Measurements from ENCODE around the gene HSD17B1.
"Not testable (repeated sequence)": the region's sequence is repeated elsewhere in the genome, so short reads cannot be mapped to it uniquely, and the experiment has no call there.

HSD17B1 gene, protein sequence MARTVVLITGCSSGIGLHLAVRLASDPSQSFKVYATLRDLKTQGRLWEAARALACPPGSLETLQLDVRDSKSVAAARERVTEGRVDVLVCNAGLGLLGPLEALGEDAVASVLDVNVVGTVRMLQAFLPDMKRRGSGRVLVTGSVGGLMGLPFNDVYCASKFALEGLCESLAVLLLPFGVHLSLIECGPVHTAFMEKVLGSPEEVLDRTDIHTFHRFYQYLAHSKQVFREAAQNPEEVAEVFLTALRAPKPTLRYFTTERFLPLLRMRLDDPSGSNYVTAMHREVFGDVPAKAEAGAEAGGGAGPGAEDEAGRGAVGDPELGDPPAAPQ

DNA sequence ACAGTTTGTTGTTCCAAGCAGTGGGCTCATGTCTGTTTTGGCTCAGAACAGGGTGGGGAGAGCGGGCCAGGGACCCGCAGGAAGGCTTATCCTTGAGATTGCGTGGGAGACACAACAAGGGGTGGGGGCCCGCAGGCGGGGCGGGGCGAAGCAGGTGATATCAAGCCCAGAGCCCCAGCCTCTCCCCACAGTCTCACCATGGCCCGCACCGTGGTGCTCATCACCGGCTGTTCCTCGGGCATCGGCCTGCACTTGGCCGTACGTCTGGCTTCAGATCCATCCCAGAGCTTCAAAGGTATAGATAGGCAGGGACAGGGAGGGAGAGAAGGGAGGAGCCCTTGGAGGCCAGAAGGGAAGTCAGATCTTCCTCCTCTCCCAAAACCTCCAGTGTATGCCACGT is at the start of gene HSD17B1:
Gene HSD17B1, plus strand, starts transcription at position 188 of the 400 bp plus-strand sequence. Its CDS starts 11 bp downstream, at position 199.
- Mint-ChIP-seq H3K4me3 (peak within 1 kb of the TSS; percentile 93 to 99), H3K4me1 (peaks cover 27 to 51% of the 10 kb centered on the region in 2 donors), H3K36me3 (peaks cover 2 to 25% of the 10 kb centered on the region in 2 donors), H3K27ac (peak within 1 kb of the TSS; percentile 92)
- not testable (repeated sequence) for DNase-seq; H3K9me3 Mint-ChIP-seq; H3K27me3 Mint-ChIP-seq; ATAC-seq (replicated peaks)

DNA sequence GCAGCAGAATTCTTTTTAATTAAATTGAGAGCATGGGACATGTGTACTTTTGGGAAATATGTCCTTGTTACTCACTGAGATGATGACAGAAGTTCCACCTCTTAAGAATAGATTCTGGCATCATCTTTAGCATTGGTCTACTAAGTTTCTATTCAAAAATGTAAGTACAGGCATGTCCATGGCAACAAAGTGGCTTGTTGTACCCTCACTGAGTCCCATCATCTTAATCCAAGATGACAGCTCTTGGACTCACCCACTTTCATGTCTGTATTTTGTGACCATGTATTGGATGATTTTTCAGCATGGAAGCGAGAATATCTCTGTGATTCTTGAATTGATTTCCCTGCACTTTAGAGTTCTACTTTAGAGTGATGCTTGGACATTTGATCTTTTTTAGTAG is 49.8 kb upstream of the HSD17B1 start:
- ATAC-seq (replicated peaks) (no peak), DNase-seq (no peak)
- H3K9me3 Mint-ChIP-seq = no peaks in the 10 kb centered on the region
- H3K4me1 Mint-ChIP-seq = peaks cover 0 to 2% of the 10 kb centered on the region in 2 donors
- no peak overlapping the region for H3K27ac Mint-ChIP-seq
- no peak overlapping the region for H3K4me3 Mint-ChIP-seq
- H3K27me3 Mint-ChIP-seq = no peaks in the 10 kb centered on the region
- peaks cover 42 to 61% of the 10 kb centered on the region in 2 donors for H3K36me3 Mint-ChIP-seq

DNA sequence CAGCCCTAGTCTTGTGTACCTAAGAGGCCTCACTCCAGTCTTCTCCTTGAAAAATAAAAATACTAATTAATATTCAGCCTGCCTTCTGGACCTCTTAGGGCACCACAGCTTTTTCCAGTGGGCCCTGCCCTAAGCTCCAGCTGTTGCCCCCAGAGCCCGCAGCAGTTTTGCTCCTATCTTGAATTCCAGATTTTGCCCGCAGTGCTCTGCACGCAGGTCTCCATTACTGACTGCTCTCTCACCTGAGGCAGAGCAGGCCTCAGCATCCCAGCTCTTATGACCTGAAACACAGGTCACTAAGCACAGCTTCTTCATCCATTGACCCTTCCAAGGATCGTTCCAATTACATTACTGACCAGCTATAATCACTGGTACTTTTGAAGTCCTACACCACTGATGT is 45.1 kb upstream of the HSD17B1 start:
- no peak for ATAC-seq (replicated peaks)
- H3K4me3 Mint-ChIP-seq = no peak overlapping the region
- DNase-seq = no peak
- H3K27me3 Mint-ChIP-seq = no peaks in the 10 kb centered on the region
- H3K36me3 Mint-ChIP-seq = peaks cover 68 to 91% of the 10 kb centered on the region in 2 donors
- no peaks in the 10 kb centered on the region for H3K9me3 Mint-ChIP-seq
- H3K27ac Mint-ChIP-seq = no peak overlapping the region
- peaks cover 39 to 42% of the 10 kb centered on the region in 2 donors for H3K4me1 Mint-ChIP-seq

DNA sequence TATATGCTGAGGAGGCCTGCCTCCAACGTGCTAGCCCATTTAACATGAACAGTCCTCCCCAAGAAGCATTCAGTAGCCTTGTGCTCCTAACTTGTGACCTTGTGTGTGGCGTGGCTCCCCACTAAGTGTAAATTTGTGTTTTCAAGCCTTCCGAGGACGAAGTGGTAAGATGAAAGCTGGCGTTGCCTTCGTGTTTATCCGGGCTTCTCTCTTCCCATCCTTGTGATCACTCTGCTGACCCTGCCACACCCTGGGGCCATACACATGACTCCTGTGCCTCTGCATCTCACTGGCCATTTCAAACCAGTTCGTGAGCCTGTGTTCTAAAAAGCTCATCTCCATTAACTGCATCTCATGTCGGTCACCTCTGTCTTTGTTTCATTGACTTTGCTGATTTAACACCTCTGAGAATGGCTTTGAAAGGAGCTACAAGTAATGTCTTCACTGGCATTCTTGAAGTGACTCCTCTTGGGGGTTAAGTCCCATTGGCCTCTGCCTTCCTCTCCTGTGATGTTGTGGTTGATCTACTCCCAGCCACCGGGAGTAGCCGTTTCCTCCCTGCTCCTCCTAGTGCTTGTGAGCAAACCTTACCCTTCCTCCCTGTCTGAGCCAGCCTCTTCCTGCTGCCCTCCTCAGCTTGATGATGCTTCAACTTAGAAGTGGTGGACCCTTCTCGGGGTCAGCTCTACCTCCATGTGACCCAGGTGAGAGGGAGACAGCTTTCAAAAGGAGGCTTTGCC is 44.1 kb upstream of the HSD17B1 start:
- Mint-ChIP-seq H3K4me3 (peak overlapping the region in 1 of 2 donors; percentile 12), H3K9me3 (no peaks in the 10 kb centered on the region), H3K27ac (peak overlapping the region; percentile 25), H3K4me1 (peaks cover 45 to 46% of the 10 kb centered on the region in 2 donors), H3K27me3 (no peaks in the 10 kb centered on the region), H3K36me3 (peaks cover 66 to 89% of the 10 kb centered on the region in 2 donors)
- DNase-seq (no peak), ATAC-seq (replicated peaks) (no peak)

DNA sequence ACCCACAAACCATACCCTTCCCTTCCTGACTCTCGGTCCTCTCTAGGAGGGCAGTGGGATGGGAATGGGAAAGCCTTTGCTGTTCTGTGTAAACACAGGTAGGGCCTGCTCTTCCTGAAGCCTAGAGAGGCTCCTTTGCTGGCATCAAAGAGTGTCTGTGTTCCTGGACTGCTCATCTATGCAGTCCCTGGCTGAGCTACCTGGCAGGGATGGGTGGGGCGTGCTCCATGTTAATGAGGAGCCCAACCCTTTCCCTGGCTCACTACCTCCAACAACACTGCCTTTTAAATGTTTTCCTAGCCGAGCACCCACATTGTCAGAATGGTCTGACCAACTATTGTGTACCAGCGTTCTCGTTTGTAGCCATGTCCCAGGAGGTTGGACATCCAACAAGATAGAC is 43.3 kb upstream of the HSD17B1 start:
- Mint-ChIP-seq H3K9me3 (no peaks in the 10 kb centered on the region), H3K36me3 (peaks cover 64 to 87% of the 10 kb centered on the region in 2 donors), H3K27ac (no peak overlapping the region), H3K4me1 (peaks cover 46 to 49% of the 10 kb centered on the region in 2 donors), H3K27me3 (no peaks in the 10 kb centered on the region), H3K4me3 (peak overlapping the region; percentile 11 to 48)
- no peak for ATAC-seq (replicated peaks)
- no peak for DNase-seq

DNA sequence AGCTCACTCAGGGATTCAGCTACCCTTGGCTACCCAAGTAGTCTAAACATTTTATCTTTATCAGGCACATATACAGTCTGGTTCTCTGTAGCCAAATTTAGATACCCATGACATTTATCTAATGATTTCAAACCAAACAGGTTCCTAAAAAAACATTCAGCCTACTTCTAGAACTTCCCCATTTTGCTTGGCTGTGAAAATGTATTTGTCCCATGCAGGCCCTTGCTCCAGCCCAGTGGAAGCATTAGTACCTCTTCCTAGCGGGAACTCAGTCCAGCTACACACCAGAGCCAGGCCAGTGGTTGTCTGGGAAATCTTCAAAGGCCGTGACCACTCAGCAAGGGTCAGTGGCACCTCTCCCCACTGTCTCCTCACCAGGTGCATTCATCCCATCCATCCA is 42.9 kb upstream of the HSD17B1 start:
- Mint-ChIP-seq H3K27me3 (no peaks in the 10 kb centered on the region), H3K4me3 (peak overlapping the region; percentile 11 to 48), H3K27ac (no peak overlapping the region), H3K4me1 (peaks cover 46 to 49% of the 10 kb centered on the region in 2 donors), H3K36me3 (peaks cover 62 to 85% of the 10 kb centered on the region in 2 donors), H3K9me3 (no peaks in the 10 kb centered on the region)
- peak; percentile 12 to 26 for ATAC-seq (replicated peaks)
- no peak for DNase-seq

DNA sequence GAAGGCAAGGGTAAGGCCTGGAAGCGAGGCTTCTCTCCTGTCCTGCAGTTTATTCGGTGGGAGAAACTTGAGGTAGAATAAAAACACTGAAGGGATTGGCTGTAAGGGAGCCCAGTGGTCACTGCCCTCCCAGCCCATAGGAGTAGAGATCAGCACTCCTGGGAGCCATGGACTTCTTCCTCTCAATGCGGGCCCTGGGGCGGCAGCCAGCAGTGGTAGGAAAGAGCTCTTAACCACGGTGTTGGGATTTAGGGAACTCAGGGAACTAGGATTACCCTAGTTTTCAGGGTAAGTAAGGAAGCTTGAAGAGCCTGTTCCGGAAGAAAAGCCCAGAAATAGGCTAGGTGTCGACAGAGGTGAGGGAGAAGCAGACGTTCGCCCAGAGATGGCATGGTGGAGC is 40.5 kb upstream of the HSD17B1 start:
- DNase-seq = no peak
- peak overlapping the region; percentile 91 for H3K27ac Mint-ChIP-seq
- peaks cover 62 to 80% of the 10 kb centered on the region in 2 donors for H3K36me3 Mint-ChIP-seq
- no peaks in the 10 kb centered on the region for H3K27me3 Mint-ChIP-seq
- H3K4me3 Mint-ChIP-seq = peak overlapping the region; percentile 51 to 53
- ATAC-seq (replicated peaks) = no peak
- H3K4me1 Mint-ChIP-seq = peaks cover 49 to 57% of the 10 kb centered on the region in 2 donors
- H3K9me3 Mint-ChIP-seq = no peaks in the 10 kb centered on the region

DNA sequence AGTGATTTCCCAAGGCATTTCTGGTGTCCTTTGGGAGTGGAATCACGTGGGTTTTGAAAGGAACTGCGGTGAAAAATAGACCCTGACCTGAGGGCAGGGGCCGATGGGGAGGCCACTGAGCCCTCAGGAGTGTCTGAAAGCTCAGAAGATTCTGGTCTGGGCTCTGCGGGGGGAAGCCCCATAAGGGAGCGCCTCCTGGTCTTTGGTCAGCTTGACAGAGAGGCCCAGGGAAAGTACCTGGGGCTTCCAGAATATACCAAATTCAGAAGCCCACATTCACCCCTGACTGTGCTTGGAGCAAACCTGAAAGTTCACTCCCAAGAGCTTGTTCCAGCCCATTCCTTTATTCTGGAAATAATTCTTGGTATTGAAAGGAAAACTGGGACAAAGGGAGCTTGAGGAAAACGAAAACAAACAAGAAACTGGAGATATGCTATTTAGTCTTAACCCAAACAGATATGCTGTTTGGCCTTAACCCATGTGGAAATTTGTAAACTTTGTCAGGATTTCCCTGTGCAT is 39.9 kb upstream of the HSD17B1 start:
- no peaks in the 10 kb centered on the region for H3K27me3 Mint-ChIP-seq
- H3K27ac Mint-ChIP-seq = peak overlapping the region; percentile 91
- no peak overlapping the region for H3K4me3 Mint-ChIP-seq
- DNase-seq (no peak), ATAC-seq (replicated peaks) (peak; percentile 75 to 83)
- no peaks in the 10 kb centered on the region for H3K9me3 Mint-ChIP-seq
- H3K4me1 Mint-ChIP-seq = peaks cover 49 to 61% of the 10 kb centered on the region in 2 donors
- peaks cover 62 to 80% of the 10 kb centered on the region in 2 donors for H3K36me3 Mint-ChIP-seq

DNA sequence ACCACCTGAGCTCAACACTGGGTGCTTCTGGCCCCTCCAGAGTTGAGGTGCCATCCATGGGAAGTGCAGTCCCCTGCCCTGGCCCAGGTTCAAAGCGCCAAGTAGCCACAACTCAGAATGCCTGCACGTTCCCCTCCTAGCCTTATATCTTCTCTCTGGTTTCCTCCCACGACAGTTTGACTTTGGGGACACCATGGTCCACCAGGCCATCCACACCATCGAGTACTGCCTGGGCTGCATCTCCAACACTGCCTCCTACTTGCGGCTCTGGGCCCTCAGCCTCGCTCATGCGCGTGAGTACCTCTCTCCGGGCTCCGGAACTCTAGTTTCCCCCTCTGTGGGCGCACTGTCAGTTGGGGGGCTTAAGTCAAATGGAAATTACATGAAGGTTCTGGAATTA is 39.0 kb upstream of the HSD17B1 start:
- ATAC-seq (replicated peaks) = no peak
- Mint-ChIP-seq H3K9me3 (no peaks in the 10 kb centered on the region), H3K4me1 (peaks cover 47 to 61% of the 10 kb centered on the region in 2 donors), H3K27ac (no peak overlapping the region), H3K4me3 (no peak overlapping the region), H3K36me3 (peaks cover 57 to 78% of the 10 kb centered on the region in 2 donors), H3K27me3 (no peaks in the 10 kb centered on the region)
- DNase-seq = no peak

DNA sequence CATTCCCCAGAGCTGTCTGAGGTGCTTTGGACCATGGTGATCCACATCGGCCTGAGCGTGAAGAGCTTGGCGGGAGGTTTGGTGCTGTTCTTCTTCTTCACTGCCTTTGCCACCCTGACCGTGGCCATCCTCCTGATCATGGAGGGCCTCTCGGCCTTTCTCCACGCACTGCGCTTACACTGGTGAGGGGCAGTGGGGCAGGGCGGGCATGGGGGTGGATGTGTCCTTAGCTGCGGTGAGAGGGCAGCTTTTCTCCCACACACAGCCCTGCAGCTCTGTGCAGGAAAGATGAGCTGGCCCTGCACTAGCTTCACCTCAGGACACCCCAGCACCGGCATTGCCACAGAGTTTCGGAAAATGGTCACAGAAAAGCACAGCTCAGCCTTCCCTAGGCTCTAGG is 38.4 kb upstream of the HSD17B1 start:
- peaks cover 55 to 76% of the 10 kb centered on the region in 2 donors for H3K36me3 Mint-ChIP-seq
- H3K4me1 Mint-ChIP-seq = peaks cover 42 to 59% of the 10 kb centered on the region in 2 donors
- H3K9me3 Mint-ChIP-seq = no peaks in the 10 kb centered on the region
- no peak overlapping the region for H3K27ac Mint-ChIP-seq
- no peaks in the 10 kb centered on the region for H3K27me3 Mint-ChIP-seq
- no peak overlapping the region for H3K4me3 Mint-ChIP-seq
- DNase-seq = no peak
- no peak for ATAC-seq (replicated peaks)

DNA sequence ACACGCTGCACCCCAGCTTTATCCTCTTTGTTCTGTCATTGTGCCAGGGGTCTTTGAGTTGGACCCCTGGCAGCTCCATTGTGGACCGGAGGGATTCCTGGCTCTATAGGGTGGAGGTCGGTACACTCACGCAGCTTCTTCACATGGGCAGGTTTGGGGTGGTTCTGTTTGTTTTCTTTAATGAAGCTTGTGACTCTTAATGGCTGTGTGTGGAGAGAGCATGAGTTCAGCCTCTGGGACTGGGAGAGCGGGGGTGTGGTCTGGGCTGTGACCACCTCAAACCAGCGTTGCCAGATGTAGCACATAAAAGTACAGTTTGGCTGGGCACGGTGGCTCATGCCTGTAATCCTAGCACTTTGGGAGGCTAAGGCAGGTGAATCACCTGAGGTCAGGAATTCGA is 37.9 kb upstream of the HSD17B1 start:
- Mint-ChIP-seq H3K27ac (peak overlapping the region; percentile 2), H3K9me3 (no peaks in the 10 kb centered on the region), H3K4me1 (peaks cover 37 to 53% of the 10 kb centered on the region in 2 donors), H3K4me3 (no peak overlapping the region), H3K27me3 (no peaks in the 10 kb centered on the region), H3K36me3 (peaks cover 55 to 74% of the 10 kb centered on the region in 2 donors)
- ATAC-seq (replicated peaks) (no peak), DNase-seq (no peak)

DNA sequence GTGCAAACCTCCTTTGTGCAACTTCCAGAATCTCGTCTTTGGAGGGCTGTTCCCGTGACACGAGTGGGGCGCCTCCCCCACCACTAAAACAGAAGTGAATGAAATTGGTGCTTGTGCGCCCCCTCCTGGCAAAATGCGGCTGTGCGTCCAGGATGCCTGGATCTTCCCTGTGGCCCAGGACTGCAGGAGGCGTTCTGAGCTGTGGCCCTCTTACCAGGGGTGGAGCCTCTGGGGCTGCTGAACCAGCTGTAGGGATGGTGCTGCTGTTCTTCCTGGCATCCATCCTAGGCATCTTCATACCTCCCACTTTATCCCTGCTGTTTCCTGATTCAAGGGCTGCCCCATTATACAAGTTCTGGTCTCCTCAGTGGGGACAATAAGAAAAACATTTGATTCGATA is 35.2 kb upstream of the HSD17B1 start:
- ATAC-seq (replicated peaks) (peak; percentile 76 to 81), DNase-seq (peak; percentile 62)
- H3K9me3 Mint-ChIP-seq = no peaks in the 10 kb centered on the region
- no peak overlapping the region for H3K4me3 Mint-ChIP-seq
- peaks cover 16 to 37% of the 10 kb centered on the region in 2 donors for H3K4me1 Mint-ChIP-seq
- no peak overlapping the region for H3K27ac Mint-ChIP-seq
- peaks cover 56 to 73% of the 10 kb centered on the region in 2 donors for H3K36me3 Mint-ChIP-seq
- H3K27me3 Mint-ChIP-seq = no peaks in the 10 kb centered on the region

DNA sequence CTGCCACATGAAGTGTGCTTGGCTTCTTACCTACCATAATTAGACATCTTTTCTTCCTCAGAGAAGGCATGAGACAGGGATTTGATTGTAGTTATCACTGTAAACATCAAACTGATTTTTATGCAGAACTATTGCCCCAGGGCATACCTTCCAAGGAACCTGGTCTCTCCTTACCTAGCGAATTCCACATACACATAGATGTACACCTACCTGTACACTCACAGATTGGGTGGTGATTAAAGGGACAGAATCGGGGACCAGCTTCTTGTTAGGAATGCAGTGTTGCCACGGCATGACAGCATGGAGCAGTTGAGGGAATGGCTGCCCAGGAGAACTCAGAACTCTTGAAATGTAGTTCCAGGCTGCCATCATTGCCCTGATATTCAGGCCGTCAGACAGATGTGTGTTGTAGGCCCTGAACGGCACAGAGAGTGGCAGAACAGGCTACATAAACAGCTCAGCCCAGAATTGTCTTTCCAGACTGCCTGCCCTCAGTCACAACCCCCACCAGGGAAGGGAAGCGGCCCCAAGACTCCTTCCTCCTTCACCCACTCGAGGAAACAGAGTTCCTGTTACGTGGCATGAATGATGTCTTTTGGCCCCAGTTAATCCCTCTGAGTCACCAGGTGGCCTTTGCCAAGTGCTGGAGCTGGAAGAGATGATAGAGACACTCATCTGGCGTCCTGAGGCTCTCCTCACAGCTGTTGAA is 34.5 kb upstream of the HSD17B1 start:
- ATAC-seq (replicated peaks) (no peak), DNase-seq (no peak)
- H3K9me3 Mint-ChIP-seq = no peaks in the 10 kb centered on the region
- peaks cover 57 to 76% of the 10 kb centered on the region in 2 donors for H3K36me3 Mint-ChIP-seq
- H3K4me3 Mint-ChIP-seq = no peak overlapping the region
- peaks cover 10 to 31% of the 10 kb centered on the region in 2 donors for H3K4me1 Mint-ChIP-seq
- peak overlapping the region; percentile 20 for H3K27ac Mint-ChIP-seq
- H3K27me3 Mint-ChIP-seq = no peaks in the 10 kb centered on the region

Data from stimulated activated naive B cell treated with anti-CD40 and anti-IgM and Interleukin-4, amounts not matched to agents 10 μg/mL and 1 μg/mL and 100 μg/mL, for 72 hours (primary cell).